Measurements from ENCODE around the gene TSC22D3. TPM values are rescaled to one million over a fixed set of nuclear protein-coding genes. Genes with fewer than 3 reads are reported as not detected.
A peak's percentile ranks its signal among the peaks of the same experiment; 100 is the strongest.
"Not testable (repeated sequence)": the region's sequence is repeated elsewhere in the genome, so short reads cannot be mapped to it uniquely, and the experiment has no call there.

TSC22D3 gene
- total RNA-seq, 1 donor: 16.0 TPM

- H3K4me3 ChIP-seq (ENCODE audit: low read depth, low read length): peak overlapping the region; percentile 83
- no peak for TF ChIP-seq CTCF (IDR thresholded peaks at IDR 0.05; ENCODE audit: insufficient read depth, low read depth, low read length)
- DNase-seq (ENCODE audit: low read depth): peak; percentile 87
Observed at GRCh38 chrX:107675823-107676555, 99.6 kb downstream of the TSC22D3 start.

GRCh38 chrX:107675365-107675654 is 100.3 kb downstream of the TSC22D3 start:
- no peak for DNase-seq (ENCODE audit: low read depth)
- no peak for TF ChIP-seq CTCF (IDR thresholded peaks at IDR 0.05; ENCODE audit: insufficient read depth, low read depth, low read length)
- peak overlapping the region; percentile 83 for H3K4me3 ChIP-seq (ENCODE audit: low read depth, low read length)

GRCh38 chrX:107674480-107675364 is 100.9 kb downstream of the TSC22D3 start:
- peak overlapping the region; percentile 83 for H3K4me3 ChIP-seq (ENCODE audit: low read depth, low read length)
- DNase-seq (ENCODE audit: low read depth): peak; percentile 94
- no peak for TF ChIP-seq CTCF (IDR thresholded peaks at IDR 0.05; ENCODE audit: insufficient read depth, low read depth, low read length)

- peak overlapping the region; percentile 40 for H3K4me3 ChIP-seq (ENCODE audit: low read depth, low read length)
- no peak for TF ChIP-seq CTCF (IDR thresholded peaks at IDR 0.05; ENCODE audit: insufficient read depth, low read depth, low read length)
- DNase-seq (ENCODE audit: low read depth): peak; percentile 95
Observed at GRCh38 chrX:107673933-107674479, 101.6 kb downstream of the TSC22D3 start.

- TF ChIP-seq CTCF (IDR thresholded peaks at IDR 0.05; ENCODE audit: insufficient read depth, low read depth, low read length): no peak
- H3K4me3 ChIP-seq (ENCODE audit: low read depth, low read length): no peak overlapping the region
- DNase-seq (ENCODE audit: low read depth): peak; percentile 34
Observed at GRCh38 chrX:107673431-107673830, 102.2 kb downstream of the TSC22D3 start.

- H3K4me3 ChIP-seq (ENCODE audit: low read depth, low read length): no peak overlapping the region
- peak; percentile 94 for DNase-seq (ENCODE audit: low read depth)
- peak; percentile 73 for TF ChIP-seq CTCF (IDR thresholded peaks at IDR 0.05; ENCODE audit: insufficient read depth, low read depth, low read length)
Observed at GRCh38 chrX:107672955-107673378, 102.6 kb downstream of the TSC22D3 start.

- DNase-seq (ENCODE audit: low read depth); H3K4me3 ChIP-seq (ENCODE audit: low read depth, low read length): not testable (repeated sequence)
Observed at GRCh38 chrX:107671256-107671655, 104.3 kb downstream of the TSC22D3 start.

All from fibroblast of villous mesenchyme (primary cell).